Calu3 (cell line): Measurements from ENCODE around the gene HERC5. TPM values are rescaled to one million over a fixed set of nuclear protein-coding genes. Genes with fewer than 3 reads are reported as not detected.

Source experiments
- BruUV-seq: library from RNA; stranded (reverse); fragments of 400-500 nt; replicated peaks from 2 replicates; lab custom pipeline; 2021; lab: Mats Ljungman, UMichigan
- CTCF ChIA-PET: fragments of 300-600 bp; sonication (Branson Sonifier 250); formaldehyde crosslinking; loops from one replicate; lab custom pipeline; 2022; ENCODE audit warnings: antibody characterized with exemption; lab: Charles Lee
- DNase-seq: peaks from one replicate; pipeline ENCODE4 v3.0.0; 2022
- H3K27ac Mint-ChIP-seq: one replicate; pipeline ENCODE4 v1.8.0; 2022; ENCODE audit warnings: mixed read lengths; ENCODE audit not compliant: unreplicated experiment
- H3K27me3 Mint-ChIP-seq: one replicate; pipeline ENCODE4 v1.8.0; 2022; ENCODE audit warnings: mixed read lengths; ENCODE audit not compliant: unreplicated experiment
- H3K36me3 Mint-ChIP-seq: one replicate; pipeline ENCODE4 v1.8.0; 2022; ENCODE audit warnings: mild to moderate bottlenecking, moderate library complexity, mixed read lengths; ENCODE audit not compliant: insufficient read depth, unreplicated experiment
- H3K4me1 Mint-ChIP-seq: one replicate; pipeline ENCODE4 v1.8.0; 2022; ENCODE audit warnings: mild to moderate bottlenecking, low read depth, mixed read lengths; ENCODE audit not compliant: unreplicated experiment
- H3K4me3 Mint-ChIP-seq: one replicate; pipeline ENCODE4 v1.8.0; 2022; ENCODE audit warnings: mild to moderate bottlenecking, low read depth, moderate library complexity, mixed read lengths; ENCODE audit not compliant: unreplicated experiment
- H3K9me3 Mint-ChIP-seq: one replicate; pipeline ENCODE4 v1.8.0; 2022; ENCODE audit warnings: low read depth, mixed read lengths; ENCODE audit not compliant: unreplicated experiment
- CTCF ChIP-seq: fragments of 200-600 bp; IDR thresholded peaks from one replicate; pipeline ENCODE4 v1.8.0; 2022; ENCODE audit warnings: antibody characterized with exemption; ENCODE audit not compliant: unreplicated experiment
- intact Hi-C: fragments of 100-400 bp; cut with micrococcal nuclease; formaldehyde crosslinking; loops from one replicate; pipeline ENCODE4 v1.10.0; 2022; ENCODE audit not compliant: unreplicated experiment
- total RNA-seq: library from RNA; stranded (reverse); gene quantifications from 2 replicates; pipeline ENCODE4 v1.2.3, GENCODE V29; 2022

The HERC5 gene
- total RNA-seq, 1 experiment from 2014 or later, result 20.1 TPM

DNA sequence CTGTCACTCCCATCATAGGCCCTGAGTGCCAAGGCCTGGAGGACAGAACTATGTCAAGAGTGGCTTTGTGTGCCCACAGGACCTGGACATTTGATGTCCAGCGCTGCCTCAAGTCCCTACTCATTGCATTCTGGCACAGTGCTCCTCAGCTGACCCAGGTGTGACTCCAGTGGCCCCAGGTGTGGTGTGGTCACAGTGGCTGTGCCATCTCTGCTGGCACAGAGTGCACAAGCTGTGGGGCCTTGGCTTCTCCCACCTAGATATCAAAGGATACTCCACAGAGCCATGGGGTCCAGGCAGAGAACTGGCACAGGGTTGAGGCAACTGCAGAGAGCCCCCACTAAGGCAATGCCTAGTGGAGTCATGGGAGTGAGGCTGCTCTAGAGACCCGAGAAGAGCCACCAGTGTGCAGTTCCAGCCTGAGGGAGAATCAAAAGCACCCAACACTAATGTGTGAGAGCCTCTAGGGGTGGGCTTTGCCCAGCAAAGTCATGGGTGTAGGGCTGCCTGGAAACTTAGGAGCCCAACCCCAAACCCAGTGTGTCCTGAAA is 41.0 kb downstream of the HERC5 start:
- no TSS peak for BruUV-seq
- no peak for DNase-seq
- intact Hi-C loops, result no loop called here
- no peak for TF ChIP-seq CTCF
- H3K4me3 Mint-ChIP-seq, result no peak overlapping the region
- H3K36me3 Mint-ChIP-seq, result no peaks in the 10 kb centered on the region
- no peaks in the 10 kb centered on the region for H3K27me3 Mint-ChIP-seq
- no peaks in the 10 kb centered on the region for H3K9me3 Mint-ChIP-seq
- H3K4me1 Mint-ChIP-seq, result no peaks in the 10 kb centered on the region
- CTCF ChIA-PET, result no interaction called here
- H3K27ac Mint-ChIP-seq, result no peak overlapping the region

- intact Hi-C loops, result no loop called here
- Mint-ChIP-seq H3K9me3 (no peaks in the 10 kb centered on the region), H3K4me3 (no peak overlapping the region), H3K4me1 (no peaks in the 10 kb centered on the region), H3K27me3 (no peaks in the 10 kb centered on the region), H3K36me3 (no peaks in the 10 kb centered on the region), H3K27ac (no peak overlapping the region)
- CTCF ChIA-PET, result no interaction called here
- TF ChIP-seq CTCF, result no peak
- DNase-seq, result no peak
- no TSS peak for BruUV-seq
Measured at GRCh38 chr4:88503344-88503743, 46.4 kb downstream of the HERC5 start.

DNA sequence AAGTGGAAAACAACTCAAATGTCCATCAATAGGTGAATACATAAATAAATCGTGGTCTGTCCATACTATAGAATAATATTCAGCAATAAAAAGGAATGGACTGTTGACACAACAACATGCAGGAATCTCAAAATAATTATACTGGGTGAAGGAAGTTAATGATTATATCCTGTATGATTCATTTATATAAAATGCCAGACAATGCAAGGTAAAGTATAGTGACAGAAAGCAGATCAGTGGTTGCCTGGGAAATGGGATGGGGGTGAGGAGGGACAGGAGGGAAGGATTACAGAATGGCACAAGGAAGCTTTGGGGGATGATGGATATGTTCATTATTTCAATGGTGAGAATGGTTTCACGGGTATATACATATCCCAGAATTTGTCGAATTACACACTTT is 54.3 kb downstream of the HERC5 start:
- intact Hi-C loops, result no loop called here
- Mint-ChIP-seq H3K27me3 (no peaks in the 10 kb centered on the region), H3K4me1 (no peaks in the 10 kb centered on the region), H3K4me3 (no peak overlapping the region), H3K9me3 (no peaks in the 10 kb centered on the region), H3K27ac (no peak overlapping the region), H3K36me3 (no peaks in the 10 kb centered on the region)
- DNase-seq, result peak; percentile 4
- no TSS peak for BruUV-seq
- CTCF ChIA-PET, result no interaction called here
- no peak for TF ChIP-seq CTCF

- Mint-ChIP-seq H3K27ac (no peak overlapping the region), H3K27me3 (no peaks in the 10 kb centered on the region), H3K36me3 (no peaks in the 10 kb centered on the region), H3K4me3 (no peak overlapping the region), H3K4me1 (no peaks in the 10 kb centered on the region), H3K9me3 (no peaks in the 10 kb centered on the region)
- CTCF ChIA-PET, result interaction anchor here (0.5 to 2.1 kb wide), 4 partner anchors 145 to 306 kb away, joined by 4 to 35 read pairs (median 6); no protein-coding TSS in a partner anchor
- intact Hi-C loops, result loop anchor here (1.0 to 2.0 kb wide), 2 partner anchors 142 to 296 kb away; no protein-coding TSS in a partner anchor
- no TSS peak for BruUV-seq
- DNase-seq, result no peak
- TF ChIP-seq CTCF, result no peak
Measured at GRCh38 chr4:88514557-88515511, 57.9 kb downstream of the HERC5 start.
